HFF-Myc (cell line): Measurements from ENCODE around the gene UQCC2.

Experiments
- DNase-seq: peaks from one replicate; pipeline ENCODE4 v3.0.0-alpha.2; 2011; ENCODE audit warnings: low read depth; ENCODE audit errors: extremely low read depth
- H3K4me3 ChIP-seq: replicated peaks from 2 replicates; pipeline ENCODE4 v1.5.1; 2011; ENCODE audit warnings: low read depth, mild to moderate bottlenecking, control low read depth, low read length
- TF ChIP-seq, protein P1 (sequence below): IDR thresholded peaks from 2 replicates; pipeline ENCODE4 v1.5.1; 2012; ENCODE audit warnings: mild to moderate bottlenecking, low read depth, low read length, control low read depth; ENCODE audit errors: missing control alignments

Gene UQCC2

DNA sequence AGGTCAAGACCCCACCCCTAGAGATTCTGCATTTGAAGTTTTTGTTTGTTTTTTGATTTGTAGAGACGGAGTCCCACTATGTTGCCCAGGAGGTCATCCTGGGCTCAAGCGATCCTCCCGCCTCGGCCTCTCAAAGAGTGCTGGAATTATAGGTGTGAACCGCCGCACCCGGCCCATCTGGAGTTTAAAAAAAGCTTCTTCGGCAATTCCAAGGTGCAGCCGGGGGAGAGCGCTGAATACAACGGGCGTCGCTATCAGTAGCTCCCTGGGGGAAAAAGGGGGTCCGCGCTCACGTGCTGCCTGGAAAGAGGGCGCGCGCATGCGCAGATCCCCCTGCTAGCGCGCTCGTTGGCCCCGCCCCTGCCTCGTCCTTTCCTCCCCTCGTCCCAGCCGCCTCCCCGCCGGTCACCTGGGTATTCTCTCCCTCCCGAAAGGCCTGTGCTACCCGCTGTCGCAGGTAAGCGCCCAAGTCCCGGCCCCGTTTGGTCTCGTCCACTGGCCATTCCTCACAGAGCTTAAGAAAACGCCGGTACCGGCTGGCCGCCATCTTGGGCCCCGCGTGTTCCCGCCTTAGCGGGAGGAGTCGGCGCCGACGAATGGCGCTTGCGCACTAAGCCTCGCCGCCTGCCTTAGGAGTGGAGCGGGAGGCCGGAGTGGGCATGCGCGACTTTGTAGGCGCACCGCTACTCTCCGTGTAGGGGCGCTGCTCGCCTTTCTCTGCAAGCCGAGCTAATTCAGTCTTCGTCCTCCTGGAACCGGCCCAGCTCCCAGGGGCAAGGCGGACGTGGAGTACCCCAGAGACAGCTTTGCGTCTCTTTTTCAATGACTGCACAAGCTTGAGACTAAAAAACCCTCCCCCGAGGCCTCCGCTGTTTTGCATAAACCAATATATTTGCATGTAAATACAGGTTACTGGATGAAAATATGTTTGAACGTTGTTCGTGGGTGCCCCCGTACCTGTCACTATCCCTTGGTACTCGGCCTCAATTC is at the start of gene UQCC2:
Gene UQCC2 (minus strand): TSS at position 561 of the 990 bp plus-strand sequence. CDS start 14 bp downstream, at position 547.
- TF ChIP-seq, protein P1, sequence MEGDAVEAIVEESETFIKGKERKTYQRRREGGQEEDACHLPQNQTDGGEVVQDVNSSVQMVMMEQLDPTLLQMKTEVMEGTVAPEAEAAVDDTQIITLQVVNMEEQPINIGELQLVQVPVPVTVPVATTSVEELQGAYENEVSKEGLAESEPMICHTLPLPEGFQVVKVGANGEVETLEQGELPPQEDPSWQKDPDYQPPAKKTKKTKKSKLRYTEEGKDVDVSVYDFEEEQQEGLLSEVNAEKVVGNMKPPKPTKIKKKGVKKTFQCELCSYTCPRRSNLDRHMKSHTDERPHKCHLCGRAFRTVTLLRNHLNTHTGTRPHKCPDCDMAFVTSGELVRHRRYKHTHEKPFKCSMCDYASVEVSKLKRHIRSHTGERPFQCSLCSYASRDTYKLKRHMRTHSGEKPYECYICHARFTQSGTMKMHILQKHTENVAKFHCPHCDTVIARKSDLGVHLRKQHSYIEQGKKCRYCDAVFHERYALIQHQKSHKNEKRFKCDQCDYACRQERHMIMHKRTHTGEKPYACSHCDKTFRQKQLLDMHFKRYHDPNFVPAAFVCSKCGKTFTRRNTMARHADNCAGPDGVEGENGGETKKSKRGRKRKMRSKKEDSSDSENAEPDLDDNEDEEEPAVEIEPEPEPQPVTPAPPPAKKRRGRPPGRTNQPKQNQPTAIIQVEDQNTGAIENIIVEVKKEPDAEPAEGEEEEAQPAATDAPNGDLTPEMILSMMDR, result peak; percentile 68
- peak; percentile 85 for DNase-seq
- H3K4me3 ChIP-seq, result peak within 1 kb of the TSS; percentile 63

DNA sequence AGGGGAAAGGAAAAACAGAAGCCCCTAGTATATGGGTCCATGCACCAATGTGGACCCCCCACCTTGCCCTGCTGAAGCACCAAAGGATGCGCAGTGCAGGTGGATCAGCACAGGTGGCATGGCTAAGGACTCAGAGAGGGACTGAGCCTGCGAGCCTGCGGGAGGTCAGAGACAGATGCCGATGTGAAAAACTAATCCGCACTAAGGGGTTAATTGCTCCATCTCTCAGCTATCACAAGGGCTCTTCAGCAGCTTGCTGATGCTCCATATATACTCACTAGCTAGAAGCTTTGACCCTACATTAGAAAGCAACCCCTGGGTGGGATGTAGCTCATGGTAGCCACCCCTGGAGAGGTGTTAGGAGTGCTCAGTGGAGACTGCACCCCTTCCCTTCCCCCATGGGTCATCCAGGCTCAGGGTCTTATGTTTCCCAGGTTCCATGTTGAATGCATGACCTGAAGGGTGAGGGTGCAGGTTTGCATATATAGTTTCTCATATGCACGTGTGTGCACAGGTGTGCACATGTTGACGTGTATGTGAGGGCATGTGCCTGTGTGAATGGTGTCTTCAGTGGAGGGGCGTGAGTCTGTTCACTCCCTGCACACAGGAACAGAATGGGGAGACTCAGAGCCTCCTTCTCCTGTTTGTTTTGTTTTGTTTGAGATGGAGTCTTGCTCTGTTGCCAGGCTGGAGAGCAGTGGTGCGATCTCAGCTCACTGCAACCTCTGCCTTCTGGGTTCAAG is 48.6 kb upstream of the UQCC2 start:
- no peak for DNase-seq
- TF ChIP-seq, protein P1, result no peak
- H3K4me3 ChIP-seq, result no peak overlapping the region

DNA sequence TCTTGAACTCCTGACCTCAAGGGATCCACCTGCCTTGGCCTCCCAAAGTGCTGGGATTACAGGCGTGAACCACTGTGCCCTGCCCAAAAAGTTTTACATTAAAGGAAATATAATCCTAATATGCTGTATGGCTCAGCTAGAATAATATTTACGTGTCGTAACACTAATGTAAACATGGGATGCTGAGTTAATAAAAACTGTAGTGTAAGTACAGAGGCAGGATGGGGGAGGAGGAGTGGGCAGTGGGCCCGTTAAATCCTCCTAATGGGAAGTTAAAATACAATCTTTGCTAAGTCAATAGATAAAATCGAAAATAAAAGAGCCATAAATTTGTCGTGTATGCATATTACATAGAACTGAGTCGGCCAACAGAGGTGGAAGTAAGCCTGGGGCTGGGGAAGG is 47.3 kb upstream of the UQCC2 start:
- TF ChIP-seq, protein P1, result no peak
- no peak for DNase-seq
- no peak overlapping the region for H3K4me3 ChIP-seq

DNA sequence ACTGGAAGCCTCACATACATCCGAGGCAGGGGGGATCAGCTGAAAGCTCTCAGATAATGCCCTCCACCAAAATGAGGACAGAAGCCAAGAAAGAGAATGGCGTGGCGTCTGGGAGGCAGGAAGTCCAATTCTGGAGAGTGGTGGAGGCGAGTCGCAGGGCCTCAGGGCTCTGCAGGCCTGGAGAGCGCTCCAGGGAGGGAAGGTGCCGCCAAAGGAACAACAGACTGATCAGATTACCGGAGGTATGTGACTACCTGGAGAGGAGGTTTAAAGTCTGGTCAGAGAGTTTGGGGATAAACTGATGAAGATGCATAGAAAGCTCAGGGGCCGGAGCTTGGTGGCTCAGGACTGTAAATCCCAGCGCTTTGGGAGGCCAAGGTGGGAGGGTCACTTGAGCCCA is 46.4 kb upstream of the UQCC2 start:
- no peak for DNase-seq
- H3K4me3 ChIP-seq, result no peak overlapping the region
- TF ChIP-seq, protein P1, result no peak

DNA sequence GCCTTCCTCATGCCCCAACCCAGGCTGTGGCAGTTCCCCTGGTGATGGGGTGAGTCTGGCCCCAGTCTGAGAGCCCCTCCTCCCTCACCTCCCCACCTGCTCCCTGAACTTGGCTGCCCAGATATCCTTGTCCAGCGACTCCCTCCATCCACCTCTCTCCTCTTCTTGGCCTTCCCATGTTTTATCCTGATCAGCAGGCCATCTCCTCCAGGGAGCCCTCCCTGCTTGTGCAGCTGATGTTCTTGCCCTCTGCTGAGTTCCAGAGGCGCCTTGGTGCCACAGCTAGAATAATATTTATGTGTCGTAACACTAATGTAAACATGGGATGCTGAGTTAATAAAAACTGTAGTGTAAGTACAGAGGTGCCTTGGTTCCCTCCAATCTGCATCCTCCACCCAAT is 45.6 kb upstream of the UQCC2 start:
- TF ChIP-seq, protein P1, result no peak
- H3K4me3 ChIP-seq, result no peak overlapping the region
- no peak for DNase-seq

DNA sequence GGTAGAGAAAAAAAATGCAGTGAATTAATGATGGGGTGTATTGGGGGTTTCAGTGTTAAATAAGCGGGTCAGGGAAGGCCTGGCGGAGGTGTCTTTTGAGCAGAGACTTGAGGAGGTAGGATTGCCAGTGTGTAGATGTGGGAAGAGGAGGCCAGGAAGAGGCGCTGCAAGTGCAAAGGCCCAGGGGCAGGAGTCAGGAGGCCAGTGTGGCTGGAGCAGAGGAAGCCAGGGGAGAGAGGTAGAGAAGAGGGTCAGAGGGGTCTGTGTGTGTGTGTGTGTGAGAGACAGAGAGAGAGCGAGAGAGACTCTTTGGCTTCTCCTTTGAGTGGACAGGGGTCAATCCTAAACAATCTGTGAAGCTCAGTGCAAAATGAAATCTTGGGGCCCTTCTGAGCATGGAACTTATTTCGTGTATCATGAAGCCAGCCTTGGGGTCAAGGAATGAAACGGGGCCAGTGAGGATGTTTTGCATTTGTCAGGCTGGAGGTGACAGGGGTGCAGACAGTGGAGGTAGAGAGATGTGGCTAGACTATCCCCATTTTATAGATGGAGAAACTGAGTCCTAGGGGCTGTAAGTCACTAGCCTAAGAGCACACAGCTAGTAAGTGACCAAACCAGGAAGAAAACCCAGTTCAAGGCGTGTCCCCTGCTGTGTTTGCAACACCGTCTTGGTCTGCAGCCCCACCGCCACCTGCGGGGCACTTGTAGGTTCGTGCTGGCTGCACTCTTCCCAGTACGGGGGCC is 44.9 kb upstream of the UQCC2 start:
- TF ChIP-seq, protein P1, result no peak
- H3K4me3 ChIP-seq, result no peak overlapping the region
- DNase-seq, result no peak
